Stimulated activated naive CD4-positive, alpha-beta T cell (primary cell): ENCODE data around the gene SYT17.

ENCODE experiments used
- DNase-seq, 6 experiments: peaks; one replicate each; lab custom pipeline; 2025; lab: John Stamatoyannopoulos, UW

The SYT17 gene

DNA sequence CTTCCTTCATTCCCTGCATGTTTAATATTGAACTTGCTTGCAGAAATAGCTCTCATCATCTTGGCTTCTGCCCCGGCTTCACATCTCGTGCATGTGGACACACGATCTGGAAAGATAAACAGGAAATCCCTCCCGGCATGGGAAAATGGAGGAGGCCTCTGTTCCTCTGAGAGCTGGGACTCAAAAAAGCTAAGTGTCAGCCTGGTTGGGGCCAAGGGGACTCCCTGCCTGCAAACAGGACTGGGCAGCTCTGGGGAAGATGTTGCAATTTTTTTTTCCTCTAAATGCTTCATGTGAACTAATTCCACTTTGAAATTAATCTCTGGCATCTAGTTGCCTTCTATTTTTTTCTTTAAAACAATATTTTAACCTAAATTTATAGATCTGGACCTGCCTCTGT, 29.4 kb upstream of the SYT17 start:
- no peak for DNase-seq

- DNase-seq, result no peak
Measured at GRCh38 chr16:19139436-19140091, 28.5 kb upstream of the SYT17 start.

- DNase-seq, result no peak
Measured at GRCh38 chr16:19140396-19140795, 27.6 kb upstream of the SYT17 start.

DNA sequence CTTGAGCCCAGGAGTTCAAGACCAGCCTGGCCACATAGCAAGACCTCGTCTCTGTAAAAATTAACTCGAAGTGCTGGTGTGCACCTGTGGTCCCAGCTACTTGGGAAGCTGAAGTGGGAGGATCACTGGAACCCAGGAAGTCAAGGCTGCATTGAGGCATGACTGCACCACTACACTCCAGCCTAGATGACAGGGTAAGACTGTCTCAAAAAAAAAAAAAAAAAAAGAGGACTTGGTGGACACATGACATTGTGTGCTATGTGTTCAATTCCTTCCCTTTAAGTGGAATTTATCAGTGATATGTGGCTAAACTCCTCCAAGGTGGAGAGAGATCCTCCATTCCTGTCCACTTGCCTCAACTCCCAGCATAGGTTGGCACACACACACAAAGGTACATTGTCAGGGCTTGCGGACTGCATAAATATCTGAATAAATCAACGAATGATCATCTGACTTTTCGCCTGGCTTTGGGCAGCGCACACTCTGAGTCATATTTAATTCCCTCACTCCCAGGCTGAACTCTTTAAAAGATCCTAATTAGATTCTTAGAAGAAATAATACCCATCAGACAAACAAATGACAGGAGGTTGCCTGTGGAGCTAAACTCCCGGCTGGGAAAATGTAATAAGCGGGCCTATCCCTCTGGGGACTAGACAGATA, 25.0 kb upstream of the SYT17 start:
- no peak for DNase-seq

DNA sequence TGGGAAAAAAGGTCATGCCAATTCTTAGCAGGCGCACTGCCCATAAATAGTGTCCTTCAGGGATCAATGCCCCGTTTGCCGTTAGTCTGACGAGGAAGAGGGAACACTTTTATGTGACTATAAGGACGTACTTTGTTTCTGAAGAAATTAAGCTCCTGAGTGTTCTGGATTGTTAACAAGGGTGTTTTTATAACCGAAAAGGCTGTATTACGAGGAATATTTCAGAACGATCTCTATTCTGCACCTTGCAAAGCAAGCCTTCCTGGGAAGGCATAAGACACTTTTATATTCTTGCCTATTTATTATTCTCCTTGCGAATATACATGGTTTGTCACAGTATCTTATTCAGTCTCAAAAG, 24.5 kb upstream of the SYT17 start:
- DNase-seq, result no peak

GRCh38 chr16:19145010-19145409, 23.0 kb upstream of the SYT17 start:
- DNase-seq, result no peak

- DNase-seq, result no peak
Measured at GRCh38 chr16:19147126-19147525, 20.9 kb upstream of the SYT17 start.

DNA sequence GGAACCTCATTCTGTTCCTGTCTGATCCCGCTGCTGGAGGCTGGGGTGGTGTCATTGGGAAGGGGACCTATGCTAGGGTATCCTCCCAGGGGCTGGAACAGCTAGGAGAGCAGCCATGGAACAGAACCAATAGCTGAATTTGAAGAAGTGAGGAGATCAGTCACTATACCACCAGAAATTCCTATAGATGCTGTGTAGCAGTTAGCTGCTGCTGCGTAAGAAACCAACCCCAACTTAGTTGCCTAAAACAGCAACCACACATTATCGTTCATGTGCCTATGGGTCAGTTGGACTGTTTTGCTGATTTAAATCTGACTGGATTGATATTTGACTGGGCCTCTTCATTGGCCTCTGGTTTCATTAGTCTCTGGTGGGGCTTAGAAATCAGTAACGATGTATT, 20.4 kb upstream of the SYT17 start:
- DNase-seq, result no peak

- no peak for DNase-seq
Measured at GRCh38 chr16:19148189-19148588, 19.9 kb upstream of the SYT17 start.

DNA sequence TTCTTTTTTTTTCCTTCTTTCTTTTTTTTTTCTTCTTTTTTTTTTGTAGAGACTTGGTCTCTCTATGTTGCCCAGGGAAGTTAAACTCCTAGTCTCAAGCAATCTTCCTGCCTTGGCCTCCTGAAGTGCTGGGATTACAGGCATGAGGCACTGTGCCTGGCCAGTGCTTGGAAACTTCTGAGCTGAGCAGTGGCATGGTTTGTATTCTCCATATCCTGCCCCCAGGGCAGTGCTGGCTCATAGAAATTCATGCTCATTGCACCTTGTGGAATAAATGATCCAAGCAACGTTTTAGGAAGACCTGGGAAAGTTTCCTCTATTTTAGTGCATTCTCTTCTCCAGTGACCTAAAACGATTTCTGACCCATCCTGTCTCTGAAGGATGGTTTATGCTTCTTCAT, 16.7 kb upstream of the SYT17 start:
- no peak for DNase-seq

DNA sequence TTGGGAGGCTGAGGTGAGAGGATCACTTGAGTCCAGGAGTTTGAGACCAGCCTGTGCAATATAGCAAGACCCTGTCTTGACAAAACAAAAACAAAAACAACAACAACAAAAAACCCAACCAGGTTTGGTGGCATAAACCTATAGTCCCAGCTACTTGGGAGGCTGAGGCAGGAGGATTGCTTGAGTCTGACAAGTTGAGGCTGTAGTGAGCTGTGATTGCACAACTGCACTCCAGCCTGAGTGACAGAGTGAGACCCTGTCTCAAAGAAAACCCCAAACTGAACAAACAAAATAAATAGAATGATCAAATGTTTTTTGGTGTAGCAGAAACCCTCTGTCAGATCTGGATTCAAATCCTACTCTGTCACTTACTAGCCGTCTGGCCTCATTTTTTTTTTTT, 16.0 kb upstream of the SYT17 start:
- DNase-seq, result no peak

DNA sequence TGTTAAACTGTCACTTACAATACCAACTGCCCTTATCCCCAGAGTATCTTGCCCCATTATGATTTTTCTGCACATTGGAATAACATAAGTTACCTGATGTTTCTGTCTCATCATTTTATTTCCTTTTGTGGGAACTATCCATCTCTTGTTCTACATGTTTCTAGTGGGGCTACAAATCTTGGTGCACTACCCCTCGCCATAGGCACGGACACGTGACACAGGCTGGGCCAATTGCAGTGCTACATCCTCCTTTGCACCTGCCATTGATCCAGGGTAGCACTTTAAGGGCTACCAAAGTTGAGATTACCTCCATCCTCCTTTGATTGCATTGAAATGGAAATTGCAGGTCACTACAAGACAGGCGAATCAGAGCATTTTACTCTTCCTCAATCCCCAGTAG, 14.2 kb upstream of the SYT17 start:
- DNase-seq, result no peak

DNA sequence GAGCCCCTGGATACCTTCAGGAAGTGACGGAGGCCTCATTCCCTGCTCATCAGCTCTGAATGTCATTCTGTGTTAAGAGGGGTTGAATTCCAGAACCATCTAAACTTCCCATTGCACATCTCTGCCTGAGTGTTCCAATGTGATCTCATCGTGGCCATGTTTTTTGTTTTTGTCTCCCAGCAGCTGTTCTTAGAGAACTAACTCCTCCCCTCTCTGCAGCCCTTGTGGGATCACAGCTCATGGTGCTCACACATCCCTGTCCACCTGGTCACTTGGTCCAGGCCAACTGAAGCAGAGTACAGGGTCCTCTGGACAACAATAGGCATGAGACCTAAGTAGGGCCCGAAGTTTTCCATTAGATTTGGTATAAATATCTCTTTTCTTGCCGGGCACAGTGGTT, 6.0 kb upstream of the SYT17 start:
- DNase-seq, result no peak

- no peak for DNase-seq
Measured at GRCh38 chr16:19163215-19163614, 4.8 kb upstream of the SYT17 start.

- DNase-seq, result no peak
Measured at GRCh38 chr16:19164285-19164684, 3.8 kb upstream of the SYT17 start.

GRCh38 chr16:19165101-19165500, 2.9 kb upstream of the SYT17 start:
- no peak for DNase-seq

DNA sequence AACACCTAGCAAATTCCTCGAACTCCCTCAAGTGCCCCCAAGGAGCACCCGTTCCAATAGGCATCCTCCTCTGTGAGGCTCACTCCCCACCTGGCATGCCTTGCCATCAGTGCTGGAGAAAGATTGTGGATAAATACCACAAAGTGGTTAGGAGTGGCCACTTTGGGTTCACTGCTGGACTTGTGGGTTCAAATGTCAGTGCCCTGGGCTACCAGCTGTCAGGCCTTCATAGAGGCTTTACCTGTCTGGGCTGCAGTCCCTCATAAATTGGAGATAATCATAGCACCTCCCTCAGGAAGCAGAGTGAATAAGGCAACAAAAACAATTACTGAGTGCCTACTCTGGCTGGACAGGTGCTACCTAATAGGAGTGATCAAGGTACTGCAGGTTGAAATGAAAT, 1.5 kb upstream of the SYT17 start:
- DNase-seq, result no peak

DNA sequence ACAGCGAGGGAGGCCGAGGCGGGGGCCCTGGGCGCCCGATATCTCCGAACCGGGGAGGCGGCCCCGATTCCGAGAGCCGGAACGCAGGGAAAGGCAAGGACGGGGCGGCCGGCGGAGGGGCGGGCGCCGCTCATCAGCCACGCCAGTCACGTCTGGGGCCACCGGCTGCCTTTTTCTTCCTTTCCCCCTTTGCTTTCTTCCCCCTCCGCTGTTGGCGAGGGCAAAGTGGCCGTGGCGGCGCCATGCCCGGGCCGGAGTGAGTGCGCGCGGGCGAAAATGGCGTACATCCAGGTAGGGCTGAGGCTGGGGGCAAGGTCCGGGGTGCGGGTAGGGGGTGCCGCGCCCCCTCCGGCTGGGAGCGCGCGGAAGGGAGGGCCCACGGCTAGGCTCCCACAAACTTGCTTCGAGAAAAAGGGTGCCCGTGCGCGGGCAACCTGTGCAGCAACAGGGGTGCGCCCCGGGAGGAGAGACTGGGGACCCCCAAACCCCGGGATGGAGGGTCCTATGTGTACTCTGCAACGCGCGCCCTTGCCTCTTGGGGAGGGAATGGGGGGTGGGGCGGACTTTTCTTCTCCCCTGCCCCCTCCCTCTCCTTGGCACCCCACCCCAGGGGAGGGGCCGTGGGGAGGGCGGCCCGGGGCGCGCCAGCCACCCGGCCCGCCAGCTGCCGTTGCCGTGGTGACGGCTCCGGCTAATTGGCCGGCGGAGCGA, 486 bp downstream of the SYT17 start:
- DNase-seq, result no peak

DNA sequence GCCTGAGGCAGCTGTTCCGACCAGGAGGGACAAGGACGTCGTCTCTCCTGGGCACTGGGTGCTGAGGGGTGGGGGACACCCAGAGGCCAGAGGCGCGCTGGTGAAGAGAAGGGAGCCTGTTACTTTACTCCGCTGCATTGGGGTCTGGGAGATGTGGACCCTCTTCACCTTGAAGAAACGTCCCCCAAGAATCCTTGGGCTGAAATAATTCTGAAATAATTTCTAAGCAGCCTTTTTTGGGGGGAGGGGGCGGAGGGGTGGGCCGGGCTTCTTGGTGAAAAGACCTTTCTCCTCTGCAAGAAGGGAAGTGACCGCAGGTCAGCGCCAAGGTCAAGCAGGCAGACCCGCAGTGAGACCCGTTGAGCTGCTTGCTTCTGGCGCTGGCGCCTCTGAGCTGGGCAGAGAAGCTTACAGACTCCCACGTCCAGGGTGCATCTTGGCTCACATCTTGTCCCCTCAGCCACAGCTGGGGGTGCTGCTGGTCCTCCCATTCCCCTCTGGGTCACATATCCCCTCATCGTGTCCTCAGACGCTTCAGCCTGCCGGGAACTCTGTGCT, 1.1 kb downstream of the SYT17 start:
- DNase-seq, result no peak

DNA sequence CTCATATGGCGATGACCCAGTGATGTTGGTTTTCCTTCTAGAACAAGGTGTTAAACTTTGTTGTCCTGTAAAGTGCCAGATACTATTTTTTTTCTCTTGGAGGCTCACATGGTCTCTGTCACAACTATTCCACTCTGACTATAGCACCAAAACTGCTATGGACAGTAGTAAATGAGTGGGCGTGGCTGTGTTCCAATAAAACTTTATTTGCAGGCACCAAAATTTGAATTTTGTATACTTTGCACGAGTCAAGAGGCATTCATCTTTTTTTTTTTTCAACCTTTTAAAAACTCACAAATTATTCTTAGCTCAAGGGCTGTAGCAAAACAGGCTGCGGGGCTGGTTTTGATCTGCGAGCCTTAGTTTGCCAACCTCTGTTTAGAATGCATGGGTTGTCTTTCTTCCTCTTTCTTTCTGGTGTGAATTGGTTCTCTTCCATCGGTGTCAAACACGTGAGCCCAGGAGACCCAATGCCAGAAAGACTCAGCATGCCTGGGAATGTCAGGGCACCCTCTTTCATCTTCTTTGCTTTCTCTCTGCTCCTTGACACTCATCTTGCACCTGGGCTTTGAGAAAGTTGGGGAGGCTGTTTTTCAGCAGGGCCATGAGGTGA, 2.1 kb downstream of the SYT17 start:
- no peak for DNase-seq

- DNase-seq, result no peak
Measured at GRCh38 chr16:19172098-19172780, 4.2 kb downstream of the SYT17 start.

DNA sequence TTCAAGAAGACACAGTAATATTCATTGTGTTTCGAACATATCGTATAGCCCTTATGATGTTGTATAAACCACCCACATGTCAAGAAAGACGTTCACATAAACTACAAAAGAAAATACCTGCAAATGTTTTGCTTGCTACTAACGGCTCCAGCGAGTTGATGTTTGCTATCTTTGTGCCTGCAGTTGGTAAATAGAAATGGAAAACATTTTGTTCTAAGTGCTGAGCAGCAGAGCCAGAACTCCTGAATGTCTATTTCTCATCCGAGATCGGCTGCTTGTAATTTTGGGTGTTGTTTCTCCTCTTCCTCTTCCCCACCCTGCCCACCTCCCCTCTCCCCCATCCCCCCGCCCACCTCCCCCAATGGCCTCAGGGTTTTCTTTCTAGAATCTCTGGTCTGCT, 5.0 kb downstream of the SYT17 start:
- DNase-seq, result no peak
